GM12891 (cell line): ENCODE data around the gene SYCP2L.
"Not testable (repeated sequence)": the region's sequence is repeated elsewhere in the genome, so short reads cannot be mapped to it uniquely, and the experiment has no call there.

Source experiments
- DNase-seq: peaks from one replicate; pipeline ENCODE4 v3.0.0; 2011; ENCODE audit warnings: low spot score; ENCODE audit not compliant: insufficient read length
- FAIRE-seq: peaks from 2 replicates; lab custom pipeline; 2011; peaks lifted over from hg19 to GRCh38; lab: Jason Lieb, UNC
- PAX5 ChIP-seq: IDR thresholded peaks from 2 replicates; pipeline ENCODE4 v1.6.1; 2011; ENCODE audit warnings: low read length, moderate library complexity, mild to moderate bottlenecking; ENCODE audit not compliant: insufficient read depth, severe bottlenecking
- POLR2A ChIP-seq: IDR thresholded peaks from 2 replicates; pipeline ENCODE4 v1.6.1; 2011; ENCODE audit warnings: low read depth, low read length, control low read depth
- POLR2AphosphoS5 ChIP-seq: IDR thresholded peaks from 2 replicates; pipeline ENCODE4 v1.6.1; 2011; ENCODE audit warnings: low read depth, low read length, control low read depth
- POU2F2 ChIP-seq: IDR thresholded peaks from 2 replicates; pipeline ENCODE4 v1.6.1; 2011; ENCODE audit warnings: low read depth, mild to moderate bottlenecking, control low read depth, low read length, moderate library complexity
- SPI1 ChIP-seq: IDR thresholded peaks from 2 replicates; pipeline ENCODE4 v1.6.1; 2011; ENCODE audit warnings: low read depth, low read length, control low read depth
- TAF1 ChIP-seq: IDR thresholded peaks from 2 replicates; pipeline ENCODE4 v1.6.1; 2011; ENCODE audit warnings: low read depth, low read length, control low read depth

SYCP2L gene

DNA sequence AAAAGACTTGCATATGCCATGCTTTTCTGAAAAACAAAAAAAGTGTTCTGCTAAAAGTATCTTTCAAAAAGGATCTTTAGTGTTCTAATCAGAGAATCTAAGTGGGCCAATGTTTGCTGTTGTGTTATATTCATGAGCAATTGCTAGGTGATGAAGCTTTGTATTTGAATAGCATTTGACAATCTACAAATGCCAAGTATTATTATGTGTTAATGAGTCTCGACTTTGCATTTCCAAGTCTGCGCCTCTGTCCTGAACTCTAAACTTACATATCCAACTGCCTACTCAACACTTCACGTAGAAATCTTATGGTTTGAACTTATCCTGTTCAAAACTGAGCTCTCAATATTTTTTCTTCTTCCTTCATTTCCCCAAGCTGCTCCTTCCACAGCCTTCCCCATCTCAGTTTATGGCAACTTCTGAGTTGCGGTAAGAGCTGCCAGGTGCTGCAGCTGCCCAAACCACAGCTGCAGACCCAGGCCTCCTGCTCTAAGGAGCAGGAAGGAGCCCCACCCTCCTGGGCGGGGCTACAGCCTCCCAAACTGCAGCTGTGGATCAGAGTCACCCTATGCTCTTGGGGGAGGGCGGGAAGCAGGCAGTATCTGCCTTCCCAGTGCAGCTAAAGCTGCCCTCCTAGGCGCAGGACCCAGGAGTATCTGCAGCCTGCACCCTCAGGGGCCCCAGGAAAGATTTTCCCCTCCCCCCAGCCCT, 31.8 kb upstream of the SYCP2L start:
- TF ChIP-seq POLR2A (no peak), PAX5 (no peak), TAF1 (no peak), POU2F2 (no peak), SPI1 (no peak)
- no peak for DNase-seq

DNA sequence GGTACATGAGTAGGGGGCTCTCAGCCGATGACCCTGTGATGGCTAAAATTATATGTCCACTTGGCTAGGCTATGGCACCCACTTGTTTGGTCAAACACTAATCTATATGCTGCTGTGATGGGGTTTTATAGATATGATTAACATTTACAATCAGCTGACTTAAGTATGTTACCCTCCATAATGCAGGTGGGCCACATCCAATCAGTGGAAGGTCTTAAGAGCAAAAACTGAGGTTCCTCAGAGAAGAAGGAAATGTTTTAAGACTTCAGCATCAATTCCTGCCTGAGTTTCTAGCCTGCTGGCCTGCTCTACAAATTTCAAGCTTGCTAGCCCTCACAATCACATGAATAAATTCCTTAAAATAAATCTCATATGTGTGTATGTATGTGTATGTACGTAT, 29.6 kb upstream of the SYCP2L start:
- FAIRE-seq (no peak), DNase-seq (no peak)
- TF ChIP-seq POU2F2 (no peak), TAF1 (no peak), PAX5 (no peak), POLR2AphosphoS5 (no peak), SPI1 (no peak), POLR2A (no peak)

More for the DNA sequence above, 31.8 kb upstream of the SYCP2L start:
- peak; percentile 5 for FAIRE-seq

DNA sequence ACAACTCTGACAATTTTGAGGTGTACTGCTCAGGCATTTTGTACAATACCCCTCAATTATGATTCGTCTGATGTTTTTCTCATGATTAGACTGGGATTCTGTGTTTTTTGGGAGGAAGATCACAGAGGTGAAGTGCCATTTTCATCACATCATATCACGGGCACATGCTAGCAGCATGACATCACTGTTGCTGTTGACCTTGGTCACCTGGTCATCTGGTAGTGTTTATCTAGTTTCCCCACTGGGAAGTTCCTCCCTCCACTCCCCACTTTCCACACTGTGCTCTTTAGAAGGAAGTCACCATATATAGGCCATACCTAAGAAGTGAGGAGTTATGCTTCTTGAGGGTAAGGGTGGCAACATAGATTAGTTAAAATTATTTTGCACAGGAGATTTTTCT, 25.8 kb upstream of the SYCP2L start:
- TF ChIP-seq POLR2A (no peak), POU2F2 (no peak), POLR2AphosphoS5 (no peak), PAX5 (no peak)
- DNase-seq (no peak), FAIRE-seq (no peak)

DNA sequence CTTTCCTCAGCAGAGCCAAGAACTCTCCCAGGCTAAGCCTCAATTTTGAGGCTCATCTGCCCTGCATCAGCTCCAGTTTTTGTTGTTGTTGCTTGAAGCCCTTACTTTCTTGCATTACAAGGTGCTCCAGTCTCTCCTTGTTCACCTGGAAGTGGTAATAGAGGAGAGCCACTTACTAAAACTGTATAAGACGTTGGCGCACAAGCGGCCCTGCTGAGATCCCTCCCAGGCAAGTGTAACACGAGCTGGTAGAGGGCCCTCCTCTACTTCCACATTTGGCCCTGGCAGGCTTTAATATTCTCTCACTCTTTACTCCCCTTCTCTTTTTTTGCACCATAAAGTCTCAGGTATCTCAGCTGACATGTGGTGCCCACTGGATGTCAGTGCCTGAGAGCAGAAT, 24.5 kb upstream of the SYCP2L start:
- TF ChIP-seq POLR2AphosphoS5: no peak
- TF ChIP-seq POU2F2: no peak
- no peak for TF ChIP-seq TAF1
- TF ChIP-seq SPI1: no peak
- no peak for TF ChIP-seq POLR2A
- no peak for TF ChIP-seq PAX5
- no peak for DNase-seq
- no peak for FAIRE-seq

DNA sequence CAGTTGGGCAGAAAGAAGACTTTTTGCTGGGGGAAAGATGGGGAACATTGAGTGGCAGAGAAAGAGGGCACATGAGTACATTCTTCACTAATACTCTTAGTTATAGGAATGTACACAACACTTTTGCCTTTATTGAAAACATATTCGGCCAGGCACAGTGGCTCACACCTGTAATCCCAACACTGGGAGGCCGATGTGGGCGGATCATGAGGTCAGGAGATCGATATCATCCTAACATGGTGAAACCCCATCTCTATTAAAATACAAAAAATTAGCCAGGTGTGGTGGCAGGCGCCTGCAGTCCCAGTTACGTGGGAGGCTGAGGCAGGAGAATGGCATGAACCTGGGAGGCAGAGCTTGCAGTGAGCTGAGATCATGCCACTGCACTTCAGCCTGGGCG, 23.8 kb upstream of the SYCP2L start:
- not testable (repeated sequence) for DNase-seq, FAIRE-seq

DNA sequence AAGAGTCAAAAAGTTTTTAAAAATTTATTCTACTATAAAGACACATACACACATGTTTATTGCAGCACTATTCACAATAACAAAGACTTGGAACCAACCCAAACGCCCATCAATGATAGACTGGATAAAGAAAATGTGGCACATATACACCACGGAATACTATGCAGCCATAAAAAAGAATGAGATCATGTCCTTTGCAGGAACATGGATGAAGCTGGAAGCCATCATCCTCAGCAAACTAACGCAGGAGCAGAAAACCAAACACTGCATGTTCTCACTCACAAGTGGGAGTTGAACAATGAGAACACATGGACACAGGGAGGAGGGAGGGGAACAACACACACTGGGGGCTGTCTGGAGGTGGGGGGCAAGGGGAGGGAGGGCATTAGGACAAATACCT, 20.1 kb upstream of the SYCP2L start:
- DNase-seq, FAIRE-seq: not testable (repeated sequence)

DNA sequence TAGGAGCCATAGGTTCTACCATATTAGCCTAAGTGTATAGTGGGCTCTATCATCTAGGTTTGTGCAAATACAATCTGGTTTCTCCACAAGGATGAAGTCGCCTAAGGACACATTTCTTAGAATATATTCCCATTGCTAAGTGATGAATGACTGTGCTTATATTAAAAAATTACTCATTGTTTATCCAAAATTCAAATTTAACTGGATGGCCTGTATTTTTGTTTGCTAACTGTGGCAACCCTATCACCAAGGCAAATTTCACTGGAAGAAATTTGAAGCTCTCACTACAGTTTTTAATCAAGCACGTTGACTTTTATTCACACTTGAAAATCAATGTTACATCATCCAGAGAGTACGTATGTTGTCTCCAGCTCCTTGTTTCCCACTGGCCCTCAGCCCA, 18.9 kb upstream of the SYCP2L start:
- no peak for FAIRE-seq
- DNase-seq: no peak
- no peak for TF ChIP-seq PAX5
- no peak for TF ChIP-seq POU2F2
- no peak for TF ChIP-seq POLR2AphosphoS5
- TF ChIP-seq POLR2A: no peak
- TF ChIP-seq SPI1: no peak
- TF ChIP-seq TAF1: no peak

DNA sequence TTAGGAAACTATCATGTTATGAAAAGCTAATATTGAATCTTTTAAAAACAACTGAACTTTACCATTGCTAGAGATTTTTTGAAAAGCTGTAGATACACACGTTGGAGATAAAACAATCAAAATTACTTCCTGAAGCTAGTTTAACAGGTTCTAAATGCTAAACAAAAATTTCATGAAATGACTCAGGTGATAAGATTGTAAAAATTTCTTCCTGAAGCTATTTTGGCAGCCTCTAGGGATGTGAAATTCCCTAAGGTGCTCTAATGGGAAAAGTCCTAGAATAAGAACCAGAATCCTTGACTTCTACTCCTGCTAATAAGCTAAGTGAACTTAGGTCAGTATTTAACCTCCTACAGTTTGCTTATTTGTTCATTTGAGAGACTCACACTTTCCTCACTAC, 13.5 kb upstream of the SYCP2L start:
- DNase-seq (no peak), FAIRE-seq (no peak)
- TF ChIP-seq TAF1: no peak
- TF ChIP-seq POLR2AphosphoS5: no peak
- TF ChIP-seq POLR2A: no peak
- TF ChIP-seq PAX5: no peak
- no peak for TF ChIP-seq POU2F2
- TF ChIP-seq SPI1: no peak

DNA sequence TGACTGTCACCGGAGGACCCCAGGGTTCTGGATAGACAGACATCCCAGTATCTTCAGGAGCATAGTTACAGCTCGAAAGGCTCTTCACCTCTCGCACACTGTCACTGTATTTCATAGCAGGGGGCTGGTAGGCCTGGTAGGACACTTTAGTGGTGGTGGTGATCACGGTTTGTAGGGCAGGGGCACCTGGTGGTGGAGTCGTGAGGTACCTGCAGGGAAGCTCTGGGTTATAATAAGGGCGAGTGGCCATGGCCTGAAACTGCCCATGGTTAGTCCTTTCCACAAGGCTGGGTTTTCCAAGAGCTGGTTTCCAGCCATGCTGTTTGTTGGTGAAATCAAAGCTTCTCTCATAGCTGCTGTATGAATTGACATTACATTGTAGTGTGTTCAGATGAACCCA, 12.6 kb upstream of the SYCP2L start:
- no peak for FAIRE-seq
- TF ChIP-seq TAF1: no peak
- TF ChIP-seq POU2F2: no peak
- no peak for TF ChIP-seq SPI1
- TF ChIP-seq PAX5: no peak
- no peak for TF ChIP-seq POLR2AphosphoS5
- no peak for TF ChIP-seq POLR2A
- DNase-seq: no peak

DNA sequence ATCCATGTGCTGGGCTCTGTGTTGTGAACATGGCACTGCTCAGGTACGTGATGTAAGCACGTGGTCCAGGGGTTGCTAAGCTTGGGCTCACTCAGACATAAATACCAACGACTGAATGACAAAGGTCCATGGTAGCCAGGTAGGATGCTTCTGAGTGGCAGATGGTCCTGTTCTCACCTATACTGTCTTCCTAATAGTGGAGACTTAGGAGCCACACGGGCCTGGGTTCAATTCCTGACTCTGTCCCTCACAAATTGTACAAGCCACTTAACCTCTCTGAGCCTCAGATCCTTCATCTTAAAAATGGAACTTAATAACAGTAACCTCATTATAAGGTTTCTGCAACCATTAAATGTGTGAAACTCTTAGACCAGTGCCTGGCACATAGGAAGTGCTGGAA, 11.8 kb upstream of the SYCP2L start:
- FAIRE-seq: no peak

DNA sequence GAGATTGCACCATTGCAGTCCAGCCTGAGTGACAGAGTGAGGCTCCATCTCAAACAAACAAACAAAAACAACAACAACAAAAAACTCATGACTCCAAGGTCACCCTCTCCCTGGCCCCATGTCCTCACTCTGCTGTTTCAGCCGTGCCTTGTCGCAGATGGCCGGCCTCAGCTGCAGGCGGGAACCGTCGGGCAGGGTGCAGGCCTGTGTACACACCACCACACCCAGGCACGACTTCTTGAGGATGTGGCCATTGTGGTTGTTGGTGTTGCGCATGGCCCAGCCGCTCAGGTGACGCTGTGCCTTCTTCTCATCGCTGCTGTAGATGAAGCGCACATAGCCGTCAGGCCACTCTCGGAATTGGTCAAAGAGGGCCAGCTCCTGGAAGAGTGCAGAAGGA, 9.8 kb upstream of the SYCP2L start:
- TF ChIP-seq POU2F2: no peak
- DNase-seq (no peak), FAIRE-seq (no peak)

More for the DNA sequence above, 11.8 kb upstream of the SYCP2L start:
- TF ChIP-seq TAF1 (no peak), PAX5 (no peak), SPI1 (no peak), POU2F2 (no peak), POLR2A (no peak), POLR2AphosphoS5 (no peak)
- no peak for DNase-seq
